Gastrocnemius medialis (tissue), 4 donors: ENCODE data around the gene MCM7.

Source experiments
- POLR2A ChIP-seq, 2 donors: fragments of 450-650 bp; IDR thresholded peaks; one replicate each; pipeline ENCODE4 v1.6.1; 2017; ENCODE audit warnings: antibody characterized with exemption in 2 of 2, mild to moderate bottlenecking in 2 of 2, moderate library complexity in 2 of 2
- TF ChIP-seq, protein P1 (sequence below), 5 experiments: fragments of 450-650 bp in 3 of 5; fragments of 200-600 bp in 2 of 5; sonication (generic) in 2 of 5; IDR thresholded peaks in 4 of 5; conservative IDR thresholded peaks in 1 of 5; 1 replicate in 4 of 5; 2 replicates in 1 of 5; pipeline ENCODE4 v1.5.1; 2016 to 2019; ENCODE audit warnings: antibody characterized with exemption in 5 of 5, mild to moderate bottlenecking in 3 of 5, moderate library complexity in 3 of 5

DNA sequence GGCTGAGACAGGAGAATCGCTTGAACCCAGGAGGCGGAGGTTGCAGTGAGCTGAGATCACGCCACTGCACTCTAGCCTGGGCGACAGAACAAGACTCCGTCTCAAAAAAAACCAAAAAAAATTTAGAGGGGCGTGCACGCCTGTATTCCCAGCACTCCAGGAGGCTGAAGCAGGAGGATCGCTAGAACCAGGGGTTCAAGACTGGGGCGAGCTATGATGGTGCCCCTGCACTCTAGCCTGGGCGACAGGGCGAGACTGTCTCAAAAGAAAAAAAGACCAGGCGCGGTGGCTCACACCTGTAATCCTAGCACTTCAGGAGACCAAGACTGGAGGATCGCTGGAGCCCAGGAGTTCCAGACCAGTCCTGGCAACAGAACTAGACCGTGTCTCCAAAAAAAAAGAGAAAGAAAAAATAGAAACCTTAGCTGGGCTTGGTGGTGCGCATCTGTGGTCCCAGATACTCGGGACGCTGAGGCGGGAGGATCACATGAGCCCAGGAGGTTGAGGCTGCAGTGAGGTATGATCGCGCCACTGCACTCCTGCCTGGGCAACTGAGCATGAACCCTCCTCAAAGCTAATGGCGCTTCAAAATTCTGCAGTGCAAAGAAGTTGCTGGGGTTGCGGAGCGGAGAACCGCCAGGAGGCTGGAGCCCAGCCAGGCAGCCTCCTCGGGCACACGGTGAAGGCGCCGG, 25.2 kb upstream of the MCM7 start:
- TF ChIP-seq, protein P1, sequence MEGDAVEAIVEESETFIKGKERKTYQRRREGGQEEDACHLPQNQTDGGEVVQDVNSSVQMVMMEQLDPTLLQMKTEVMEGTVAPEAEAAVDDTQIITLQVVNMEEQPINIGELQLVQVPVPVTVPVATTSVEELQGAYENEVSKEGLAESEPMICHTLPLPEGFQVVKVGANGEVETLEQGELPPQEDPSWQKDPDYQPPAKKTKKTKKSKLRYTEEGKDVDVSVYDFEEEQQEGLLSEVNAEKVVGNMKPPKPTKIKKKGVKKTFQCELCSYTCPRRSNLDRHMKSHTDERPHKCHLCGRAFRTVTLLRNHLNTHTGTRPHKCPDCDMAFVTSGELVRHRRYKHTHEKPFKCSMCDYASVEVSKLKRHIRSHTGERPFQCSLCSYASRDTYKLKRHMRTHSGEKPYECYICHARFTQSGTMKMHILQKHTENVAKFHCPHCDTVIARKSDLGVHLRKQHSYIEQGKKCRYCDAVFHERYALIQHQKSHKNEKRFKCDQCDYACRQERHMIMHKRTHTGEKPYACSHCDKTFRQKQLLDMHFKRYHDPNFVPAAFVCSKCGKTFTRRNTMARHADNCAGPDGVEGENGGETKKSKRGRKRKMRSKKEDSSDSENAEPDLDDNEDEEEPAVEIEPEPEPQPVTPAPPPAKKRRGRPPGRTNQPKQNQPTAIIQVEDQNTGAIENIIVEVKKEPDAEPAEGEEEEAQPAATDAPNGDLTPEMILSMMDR (IDR thresholded peaks at IDR 0.05 in 4 of 5, conservative IDR thresholded peaks at IDR 0.05 in 1 of 5), result no peak
- no peak for TF ChIP-seq POLR2A (IDR thresholded peaks at IDR 0.05)
